SIG-M5 treated with dmso at 0.1 percent for 504 hours (cell line): Measurements from ENCODE around the gene TLE2.
"Not testable (repeated sequence)": the region's sequence is repeated elsewhere in the genome, so short reads cannot be mapped to it uniquely, and the experiment has no call there.

Experiments
- DNase-seq: peaks from one replicate; lab custom pipeline; 2025; ENCODE audit not compliant: unreplicated experiment; lab: John Stamatoyannopoulos, UW

The TLE2 gene

DNA sequence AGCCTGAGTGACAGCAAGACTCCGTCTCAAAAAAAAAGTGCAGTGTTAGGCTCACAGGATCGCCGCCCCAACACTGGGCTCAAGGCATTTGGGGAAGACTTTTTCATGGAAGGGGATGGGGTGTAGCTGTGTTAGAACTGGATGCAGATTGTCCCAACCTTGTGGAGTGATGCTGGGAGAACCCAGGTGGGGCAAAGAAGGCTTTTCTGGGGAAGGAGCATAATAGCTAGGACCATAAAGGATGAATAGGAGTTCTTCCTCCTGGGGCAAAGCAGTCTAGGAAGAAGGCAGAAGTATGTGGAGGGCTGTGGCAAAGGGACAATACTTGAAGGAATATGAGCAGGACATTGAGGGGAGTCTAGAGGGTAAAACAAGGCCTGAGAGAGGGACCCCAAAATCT, 40.5 kb downstream of the TLE2 start:
- no peak for DNase-seq

DNA sequence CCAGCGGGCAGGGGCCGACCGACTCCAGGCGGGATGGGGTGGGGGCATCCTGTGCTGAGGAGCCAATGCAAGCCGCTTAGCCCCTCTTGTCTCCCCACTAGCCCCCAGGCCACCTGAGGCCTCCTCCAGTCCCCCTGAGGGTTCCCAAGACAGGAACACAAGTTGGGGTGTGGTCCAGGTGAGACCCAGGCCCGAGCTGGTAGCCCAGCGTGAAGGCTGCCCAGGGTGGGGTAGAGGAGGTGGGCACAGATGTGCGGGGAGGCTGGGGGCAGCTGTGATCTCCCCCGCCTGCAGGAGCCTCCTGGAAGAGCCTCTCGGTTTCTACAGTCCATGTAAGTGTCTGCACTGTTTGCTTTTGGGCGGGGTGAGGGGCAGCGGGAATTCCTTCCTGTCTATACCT, 41.3 kb downstream of the TLE2 start:
- no peak for DNase-seq

DNA sequence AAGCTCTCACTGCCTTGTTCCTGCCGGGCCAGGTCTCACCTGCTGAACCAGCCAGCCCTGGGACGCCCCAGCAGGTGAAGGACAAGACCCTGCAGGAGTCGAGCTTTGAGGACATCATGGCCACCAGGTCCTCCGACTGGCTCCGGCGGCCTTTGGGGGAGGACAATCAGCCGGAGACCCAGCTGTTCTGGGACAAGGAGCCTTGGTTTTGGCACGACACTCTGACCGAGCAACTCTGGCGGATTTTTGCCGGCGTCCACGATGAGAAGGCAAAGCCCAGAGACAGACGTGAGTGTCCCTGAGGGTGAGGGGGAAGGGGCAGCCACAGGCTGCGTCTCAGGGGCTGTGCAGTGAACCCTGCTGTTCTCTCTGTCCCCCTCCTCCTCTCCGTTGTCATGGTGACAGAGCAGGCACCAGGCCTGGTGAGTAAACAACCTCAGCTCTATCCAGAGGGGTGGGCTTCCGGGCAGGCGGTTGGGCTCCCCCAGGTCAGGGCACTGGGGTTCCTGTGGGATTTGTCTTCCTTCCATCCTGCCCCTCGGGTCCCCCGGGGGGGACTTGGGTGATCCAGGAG, 42.0 kb downstream of the TLE2 start:
- DNase-seq = no peak

DNA sequence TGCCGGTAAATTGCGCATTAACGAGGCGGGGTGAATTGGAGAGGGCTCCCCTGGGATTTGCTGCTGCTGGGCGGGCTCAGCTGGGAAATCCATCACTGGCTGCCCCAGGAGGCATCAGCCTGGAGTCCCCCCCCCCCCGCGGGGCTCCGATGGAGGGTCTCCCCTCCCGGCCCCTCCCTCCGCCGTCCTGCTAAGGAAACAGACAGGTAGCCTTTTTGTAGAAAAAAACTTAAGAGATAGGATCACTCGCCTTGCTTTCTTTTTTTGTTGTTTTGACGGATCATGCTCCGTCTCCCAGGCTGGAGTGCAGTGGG, 44.9 kb downstream of the TLE2 start:
- no peak for DNase-seq

DNA sequence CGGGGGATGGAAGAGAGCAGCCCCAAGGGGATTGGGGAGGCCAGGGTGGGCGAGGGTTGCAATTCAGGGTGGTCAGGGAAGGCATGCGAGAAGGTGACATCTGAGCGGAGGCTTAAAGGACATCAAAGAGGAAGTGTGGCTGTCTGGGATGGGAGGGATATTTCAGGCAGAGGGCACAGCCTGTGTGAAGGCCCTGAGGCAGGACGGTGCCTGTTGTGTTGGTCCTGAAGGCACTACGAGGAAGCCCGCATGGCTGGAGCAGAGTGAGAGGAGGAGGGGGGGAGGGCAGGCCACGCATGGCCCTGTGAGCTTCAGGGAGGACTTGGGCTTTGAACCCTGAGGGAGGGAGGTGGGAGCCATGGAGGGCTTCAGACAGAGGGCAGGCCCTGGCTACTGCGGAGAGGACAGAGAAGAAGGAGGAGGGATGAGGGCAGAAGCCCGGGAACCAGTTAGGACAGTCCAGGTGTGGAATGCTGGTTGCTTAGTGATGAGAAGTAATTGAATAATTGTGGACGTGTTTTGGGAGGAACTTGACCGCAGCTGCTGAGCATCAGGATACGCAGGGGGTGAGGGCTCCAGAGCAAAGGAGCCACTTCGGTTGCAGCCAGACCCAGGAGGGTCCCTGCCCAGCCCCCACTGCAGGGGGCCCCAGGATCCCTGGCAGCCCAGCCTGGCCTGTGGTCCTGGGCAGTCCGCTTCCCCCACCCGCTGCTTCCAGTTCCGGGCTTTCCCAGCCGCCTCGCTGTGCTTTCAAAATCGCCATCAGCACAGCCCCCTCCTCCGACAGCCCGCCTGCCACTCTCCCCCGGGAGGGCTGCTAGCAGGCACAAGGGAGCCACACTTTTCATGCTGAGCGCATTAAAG, 45.5 kb downstream of the TLE2 start:
- DNase-seq = no peak

DNA sequence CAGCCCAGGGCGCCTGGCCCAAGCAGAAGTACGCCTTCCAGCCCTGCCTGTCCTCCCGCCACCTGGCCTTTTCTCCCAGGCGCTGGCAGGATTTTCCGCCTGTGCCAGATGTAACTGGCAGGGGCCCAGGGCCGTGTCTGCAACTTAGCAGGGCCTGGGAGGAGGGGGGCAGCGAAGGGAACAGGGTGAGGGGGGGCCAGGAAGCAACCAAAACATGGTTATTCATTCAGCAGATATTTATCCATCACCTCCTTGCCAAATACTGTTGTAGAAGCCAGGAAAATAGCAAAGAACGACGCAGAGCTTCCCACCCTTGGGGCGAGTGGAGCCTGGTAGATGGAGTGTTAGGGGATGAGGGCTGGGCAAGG, 46.1 kb downstream of the TLE2 start:
- no peak for DNase-seq

DNA sequence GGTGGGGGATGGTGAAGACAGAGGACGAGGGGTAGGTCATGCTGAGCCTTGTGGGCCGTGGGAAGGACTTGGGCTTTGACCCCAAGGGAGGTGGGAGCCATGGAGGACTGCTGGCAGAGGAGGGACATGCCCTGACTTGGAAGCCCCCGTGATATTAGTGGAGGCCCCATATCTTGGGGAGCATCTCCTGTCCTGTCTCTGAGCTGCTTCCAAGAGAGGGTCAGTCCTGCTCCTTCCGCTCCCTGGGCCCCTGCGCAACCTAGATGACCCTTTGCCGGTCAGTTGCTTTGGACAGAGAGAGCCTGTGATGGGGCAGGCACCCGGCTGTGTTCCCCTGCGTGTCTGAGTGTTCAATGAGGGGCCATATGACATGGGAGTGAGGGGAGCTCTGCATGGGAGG, 46.5 kb downstream of the TLE2 start:
- no peak for DNase-seq

DNA sequence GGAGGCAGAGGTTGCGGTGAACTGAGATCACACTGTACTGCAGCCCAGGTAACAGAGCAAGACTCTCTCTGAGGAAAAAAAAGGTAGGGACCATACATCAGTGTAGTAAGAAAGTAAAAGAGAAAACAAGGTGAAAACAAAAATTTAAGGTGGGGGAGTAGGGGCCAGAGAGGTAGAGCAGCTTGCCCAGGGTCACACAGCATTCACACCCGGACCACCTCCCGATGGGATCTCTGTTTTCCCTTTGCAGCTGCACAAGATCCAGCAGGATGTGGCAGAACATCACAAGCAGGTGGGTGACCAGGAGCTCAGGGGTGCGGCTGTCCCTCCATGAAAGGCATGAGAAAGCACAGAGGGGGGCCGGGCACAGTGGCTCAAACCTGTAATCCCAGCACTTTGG, 47.2 kb downstream of the TLE2 start:
- DNase-seq = no peak

DNA sequence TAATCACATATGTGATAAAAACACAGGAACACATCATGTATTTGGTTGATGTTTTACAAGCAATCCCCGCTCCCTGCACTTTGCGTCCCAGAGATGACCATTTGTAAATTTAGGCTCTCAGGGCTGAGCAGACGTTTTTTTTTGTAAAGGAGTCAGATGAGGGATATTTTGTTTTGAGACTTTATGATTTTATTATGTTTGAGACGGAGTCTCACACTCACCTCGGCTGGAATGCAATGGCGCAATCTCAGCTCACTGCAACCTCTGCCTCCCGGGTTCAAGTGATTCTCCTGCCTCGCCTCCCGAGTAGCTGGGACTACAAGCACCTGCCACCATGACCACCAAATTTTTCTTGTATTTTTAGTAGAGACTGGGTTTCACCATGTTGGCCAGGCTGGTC, 50.3 kb downstream of the TLE2 start:
- no peak for DNase-seq

DNA sequence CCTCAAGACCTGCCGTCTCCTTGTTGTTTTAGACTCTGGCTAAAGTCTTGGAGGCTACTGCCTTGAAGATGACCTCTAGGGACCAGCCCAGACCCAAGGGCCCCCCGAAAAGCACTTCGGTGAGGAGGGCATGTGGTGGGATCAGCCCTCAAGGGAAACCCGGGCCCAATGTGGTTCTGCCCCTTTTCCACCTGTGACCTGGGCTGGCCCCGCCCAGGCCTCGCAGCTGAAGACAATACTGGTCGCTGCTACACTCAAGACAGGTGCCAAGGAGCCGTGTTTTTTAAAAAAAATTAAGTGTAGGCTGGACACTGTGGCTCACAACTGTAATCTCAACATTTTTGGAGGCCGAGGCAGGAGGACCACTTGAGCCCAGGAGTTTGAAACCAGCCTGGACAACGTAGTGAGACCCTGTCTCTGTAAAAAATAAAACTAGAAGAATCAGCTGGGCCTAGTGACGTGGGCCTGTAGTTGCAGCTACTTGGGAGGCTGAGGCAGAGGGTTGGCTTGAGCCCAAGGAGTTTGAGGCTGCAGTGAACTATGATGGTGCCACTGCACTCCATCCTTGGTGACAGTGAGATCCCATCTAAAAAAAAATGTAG, 50.8 kb downstream of the TLE2 start:
- no peak for DNase-seq

DNA sequence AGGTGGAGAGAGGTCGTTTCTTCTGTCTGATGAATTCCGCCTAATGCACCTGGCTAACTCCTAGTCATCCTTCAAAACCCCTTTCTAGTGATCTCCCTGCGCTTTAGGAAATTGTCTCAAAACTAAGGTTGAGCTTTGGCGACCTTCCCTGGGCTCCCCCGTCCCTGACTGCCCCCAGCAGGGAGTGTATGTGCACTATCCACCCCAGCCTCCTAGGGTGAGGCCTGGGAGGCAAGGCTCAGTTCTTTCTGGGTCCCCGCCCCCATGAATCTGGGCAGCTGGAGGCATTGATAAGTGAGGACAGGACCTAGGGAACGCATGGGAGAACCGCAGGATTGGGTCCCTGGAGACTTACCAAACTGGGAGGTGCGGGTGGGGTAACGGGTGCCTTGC, 51.3 kb downstream of the TLE2 start:
- DNase-seq = no peak

DNA sequence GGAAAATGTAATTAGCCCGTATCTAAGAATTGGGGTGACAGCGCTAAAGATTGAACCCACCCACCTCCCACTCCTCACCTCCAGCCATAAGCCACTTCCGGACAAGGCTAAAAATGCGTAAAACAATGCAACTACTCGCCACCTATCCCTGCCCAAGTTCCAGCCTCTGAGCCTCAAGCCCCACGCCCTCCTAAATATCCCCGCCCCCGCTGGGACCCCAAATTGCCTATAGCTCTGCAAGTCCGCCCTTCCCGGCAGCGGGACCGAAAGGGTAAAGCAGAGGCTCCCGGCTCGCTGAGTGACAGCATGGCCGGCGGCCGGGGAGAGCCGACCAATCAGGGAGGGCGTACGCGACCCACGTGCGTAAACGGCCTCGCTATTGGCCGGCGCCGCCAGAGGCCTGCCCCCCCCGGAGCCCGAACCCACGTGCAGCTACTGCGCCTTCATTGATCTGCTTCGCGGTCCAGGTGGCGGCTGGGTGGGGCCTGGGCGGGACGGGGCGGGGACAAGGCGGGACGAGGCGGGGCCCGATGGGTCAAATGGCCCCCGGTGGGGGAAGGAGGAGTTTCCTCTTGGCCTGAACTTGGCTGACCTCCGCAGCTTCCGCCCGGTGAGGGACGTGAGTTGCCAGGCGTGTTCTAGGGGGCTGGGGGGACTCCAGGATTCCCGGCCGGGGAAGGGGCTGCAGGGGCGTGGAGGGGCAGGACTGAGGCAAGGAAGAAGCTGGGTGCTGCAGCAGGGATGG, 51.9 kb downstream of the TLE2 start, which contains the start of gene TLE6:
TLE6 (plus strand) TSS at position 564 of the 745 bp plus-strand sequence. CDS start 670 bp downstream, outside the sequence.
- DNase-seq = peak; percentile 82

DNA sequence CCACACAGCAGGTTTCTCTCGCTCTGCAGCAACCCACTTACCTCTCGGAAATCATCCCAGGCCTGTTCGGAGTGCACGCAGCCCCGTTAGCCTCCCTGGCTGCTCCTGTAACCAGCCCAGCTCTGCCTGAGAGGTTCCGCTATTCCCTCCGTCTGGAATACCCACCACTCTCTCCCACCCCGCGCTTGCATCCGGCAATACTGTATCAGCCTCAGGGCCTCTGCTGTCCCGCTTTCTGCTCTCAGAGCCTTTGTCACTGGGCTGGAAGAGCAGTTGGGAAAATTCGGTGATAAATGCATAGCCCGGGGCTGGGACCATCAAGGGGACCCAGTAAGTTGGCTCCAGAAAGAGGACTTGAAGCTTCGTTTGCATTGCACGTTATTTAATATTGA, 52.5 kb downstream of the TLE2 start:
- DNase-seq = no peak

DNA sequence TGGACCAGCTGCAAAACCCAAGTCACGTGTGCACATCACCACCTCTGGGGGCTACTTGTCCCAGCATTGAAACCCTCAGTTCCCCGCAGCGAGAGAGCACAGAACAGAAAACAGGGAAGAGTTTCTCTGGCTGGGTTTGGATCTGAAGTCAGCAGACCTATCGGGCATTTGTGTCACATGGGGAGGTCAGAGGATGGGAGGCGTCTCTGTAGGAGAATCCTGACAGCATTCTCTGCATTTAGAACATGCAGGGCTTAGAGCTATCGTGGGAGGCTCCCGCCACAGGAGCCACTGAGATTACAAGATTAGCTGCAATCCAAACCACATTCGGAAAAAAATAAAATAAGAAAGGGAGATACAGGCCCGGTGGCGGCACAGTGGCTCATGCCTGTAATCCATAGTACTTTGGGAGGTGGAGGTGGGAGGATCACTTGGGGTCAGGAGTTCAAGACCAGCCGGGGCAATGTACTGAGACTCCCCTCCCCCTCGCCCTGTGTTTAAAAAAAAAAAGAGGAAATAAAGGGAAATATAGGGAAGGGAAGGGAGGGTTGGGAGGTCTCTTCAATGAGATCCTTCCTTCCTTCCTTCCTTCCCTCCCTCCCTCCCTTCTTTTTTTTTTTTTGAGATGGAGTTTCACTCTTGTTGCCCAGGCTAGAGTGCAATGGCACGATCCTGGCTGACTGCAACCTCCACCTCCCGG, 54.6 kb downstream of the TLE2 start:
- peak; percentile 67 for DNase-seq

DNA sequence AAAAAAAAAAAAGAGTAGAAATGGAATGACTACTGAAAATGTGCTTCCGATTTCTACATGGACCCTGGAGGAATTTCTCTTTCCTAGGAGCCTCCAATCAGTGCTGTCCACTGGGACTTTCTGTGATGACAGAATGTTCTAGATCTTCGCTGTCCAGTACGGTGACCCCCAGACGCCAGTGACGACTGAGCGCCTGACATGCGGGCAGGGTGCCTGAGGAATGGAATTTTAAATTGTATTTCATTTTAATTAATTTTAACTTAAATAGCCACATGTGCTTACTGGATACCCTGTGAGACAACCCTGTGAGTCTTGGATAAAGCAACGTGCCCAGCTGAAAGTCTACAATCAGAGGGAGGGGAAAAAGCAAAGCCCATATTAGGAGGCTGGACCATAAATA, 55.9 kb downstream of the TLE2 start:
- DNase-seq = no peak

DNA sequence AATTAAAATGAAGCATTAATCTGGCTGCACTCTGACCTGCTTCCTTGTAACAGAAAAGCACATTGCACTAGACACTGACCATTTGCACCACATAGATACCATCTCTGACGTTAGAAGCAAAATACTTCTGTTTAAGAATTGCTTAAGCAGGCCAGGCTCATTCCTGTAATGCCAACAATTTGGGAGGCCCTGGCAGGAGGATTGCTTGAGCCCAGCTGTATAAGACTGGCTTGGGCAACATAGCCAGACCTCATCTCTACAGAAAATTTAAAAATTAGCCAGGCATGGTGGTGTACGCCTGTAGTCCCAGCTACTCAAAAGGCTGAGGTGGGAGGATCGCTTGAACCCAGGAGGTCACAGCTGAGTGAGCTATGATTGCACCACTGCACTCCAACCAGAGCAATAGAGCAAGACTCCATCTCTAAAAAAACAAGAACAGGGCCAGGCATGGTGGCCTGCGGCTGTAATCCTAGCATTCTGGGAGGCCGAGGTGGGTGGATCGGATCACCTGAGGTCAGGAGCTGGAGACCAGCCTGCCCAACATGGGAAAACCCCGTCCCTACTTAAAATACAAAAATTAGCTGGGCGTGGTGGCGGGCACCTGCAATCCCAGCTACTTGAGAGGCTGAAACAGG, 58.8 kb downstream of the TLE2 start:
- DNase-seq = no peak

DNA sequence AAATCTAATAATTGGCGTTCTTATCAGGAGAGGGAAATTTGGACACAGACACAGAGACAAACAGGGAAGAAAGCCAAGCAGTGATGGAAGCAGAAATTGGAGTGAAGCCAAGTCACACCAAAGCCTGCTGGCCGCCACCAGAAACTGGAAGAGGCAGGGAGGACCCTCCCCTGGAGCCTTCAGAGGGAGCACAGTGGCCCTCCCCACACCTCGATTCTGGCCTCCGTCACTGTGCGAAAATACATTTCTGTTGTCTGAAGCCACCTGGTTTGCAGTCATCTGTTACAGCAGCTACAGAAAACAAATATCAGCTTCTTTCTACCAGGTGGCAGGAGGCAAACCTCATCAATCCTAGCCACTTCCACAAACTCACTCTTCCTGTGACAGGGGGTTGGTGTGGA, 60.0 kb downstream of the TLE2 start:
- DNase-seq = no peak

DNA sequence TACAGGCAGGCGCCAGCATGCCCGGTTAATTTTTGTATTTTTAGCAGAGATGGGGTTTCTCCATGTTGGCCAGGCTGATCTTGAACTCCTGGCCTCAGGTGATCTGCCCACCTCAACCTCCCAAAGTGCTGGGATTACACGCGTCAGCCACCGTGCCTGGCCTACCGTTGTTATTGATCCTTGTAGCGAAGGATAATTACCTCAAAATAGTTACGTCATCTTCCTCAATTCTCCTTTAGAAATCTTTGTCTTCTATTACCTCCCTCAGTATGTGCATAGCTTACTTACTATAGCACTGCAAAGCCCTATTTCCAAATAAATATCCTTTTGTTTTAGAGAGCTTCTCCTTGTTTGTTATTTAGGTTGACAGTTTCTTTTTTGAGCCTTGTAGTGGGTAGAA, 61.1 kb downstream of the TLE2 start:
- DNase-seq = no peak

DNA sequence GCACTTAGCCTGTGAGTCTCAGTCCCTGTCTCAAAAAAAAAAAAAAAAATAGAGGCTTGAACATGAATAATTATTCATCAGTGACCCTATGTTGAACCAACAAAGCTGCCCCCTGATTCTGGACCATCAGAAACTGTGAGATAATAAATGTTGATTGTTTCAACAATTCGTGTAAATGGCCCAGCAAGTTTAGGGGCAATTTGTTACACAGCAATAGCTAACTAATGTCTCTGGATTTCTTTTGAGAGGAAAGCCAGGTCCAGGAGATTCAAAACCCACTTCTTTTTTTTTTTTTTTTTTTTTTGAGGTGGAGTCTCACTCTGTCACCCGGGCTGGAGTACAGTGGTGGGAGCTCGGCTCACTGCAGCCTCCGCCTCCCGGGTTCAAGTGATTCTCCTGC, 64.2 kb downstream of the TLE2 start:
- no peak for DNase-seq

DNA sequence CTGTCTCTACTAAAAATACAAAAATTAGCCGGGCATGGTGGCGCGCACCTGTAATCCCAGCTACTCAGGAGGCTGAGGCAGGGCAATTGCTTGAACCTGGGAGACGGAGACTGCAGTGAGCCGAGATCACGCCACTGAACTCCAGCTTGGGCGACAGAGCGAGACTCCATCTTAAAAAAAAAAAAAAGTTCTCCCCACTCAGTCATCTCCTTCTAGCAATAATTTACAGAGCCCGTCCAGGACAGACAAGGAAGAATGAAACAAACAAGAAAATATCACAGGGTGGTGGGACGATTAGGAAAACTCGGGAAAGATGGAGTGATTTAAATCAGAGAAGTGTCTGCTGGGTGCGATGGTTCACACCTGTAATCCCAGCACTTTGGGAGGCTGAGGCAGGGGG, 65.4 kb downstream of the TLE2 start:
- DNase-seq = not testable (repeated sequence)

DNA sequence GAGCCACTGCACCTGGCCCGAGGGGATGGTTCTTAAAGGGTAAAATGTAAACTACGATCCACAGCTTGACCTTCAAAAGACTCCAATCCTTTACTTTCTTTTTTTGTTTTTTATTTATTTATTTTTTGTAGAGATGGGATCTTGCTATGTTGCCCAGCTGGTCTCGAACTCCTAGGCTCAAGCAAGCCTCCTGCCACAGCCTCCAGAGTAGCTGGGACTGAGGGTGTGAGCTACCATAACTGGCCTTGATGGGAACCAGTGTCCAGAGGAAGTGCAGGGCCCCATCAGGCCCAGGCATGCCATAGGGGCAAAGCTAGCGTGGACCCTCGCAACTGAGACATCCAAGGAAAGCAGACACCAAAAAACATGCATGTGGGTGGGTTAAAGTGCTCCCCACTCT, 66.0 kb downstream of the TLE2 start:
- DNase-seq = no peak
